Measurements from ENCODE around the gene IER5L.

DNA sequence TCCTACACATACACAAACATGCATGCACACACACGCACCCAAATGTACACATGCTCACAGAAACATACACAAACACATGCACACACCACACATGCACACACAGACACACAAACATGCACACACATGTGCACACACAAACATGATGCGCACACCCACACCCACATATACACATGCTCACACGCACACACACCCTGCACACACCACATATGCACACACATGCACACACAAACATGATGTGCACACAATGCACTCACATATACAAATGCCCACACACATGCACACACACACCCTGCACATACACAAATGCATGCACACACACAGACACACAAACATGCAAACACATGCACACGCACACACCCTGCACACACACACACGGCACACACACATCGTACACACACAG lies 7.3 kb upstream of the IER5L start:
- TF ChIP-seq, protein P1, sequence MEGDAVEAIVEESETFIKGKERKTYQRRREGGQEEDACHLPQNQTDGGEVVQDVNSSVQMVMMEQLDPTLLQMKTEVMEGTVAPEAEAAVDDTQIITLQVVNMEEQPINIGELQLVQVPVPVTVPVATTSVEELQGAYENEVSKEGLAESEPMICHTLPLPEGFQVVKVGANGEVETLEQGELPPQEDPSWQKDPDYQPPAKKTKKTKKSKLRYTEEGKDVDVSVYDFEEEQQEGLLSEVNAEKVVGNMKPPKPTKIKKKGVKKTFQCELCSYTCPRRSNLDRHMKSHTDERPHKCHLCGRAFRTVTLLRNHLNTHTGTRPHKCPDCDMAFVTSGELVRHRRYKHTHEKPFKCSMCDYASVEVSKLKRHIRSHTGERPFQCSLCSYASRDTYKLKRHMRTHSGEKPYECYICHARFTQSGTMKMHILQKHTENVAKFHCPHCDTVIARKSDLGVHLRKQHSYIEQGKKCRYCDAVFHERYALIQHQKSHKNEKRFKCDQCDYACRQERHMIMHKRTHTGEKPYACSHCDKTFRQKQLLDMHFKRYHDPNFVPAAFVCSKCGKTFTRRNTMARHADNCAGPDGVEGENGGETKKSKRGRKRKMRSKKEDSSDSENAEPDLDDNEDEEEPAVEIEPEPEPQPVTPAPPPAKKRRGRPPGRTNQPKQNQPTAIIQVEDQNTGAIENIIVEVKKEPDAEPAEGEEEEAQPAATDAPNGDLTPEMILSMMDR (IDR thresholded peaks at IDR 0.05; ENCODE audit: extremely low read depth in 1 of 2, insufficient read depth in 1 of 2, low read depth in 1 of 2, low read length in 2 of 2), result no peak
- no peak for TF ChIP-seq POLR2A (IDR thresholded peaks at IDR 0.05; ENCODE audit: low read depth, low read length)
- TF ChIP-seq GATA2 (IDR thresholded peaks at IDR 0.05; ENCODE audit: insufficient read depth, insufficient read length, low read depth, low read length), result no peak
- TF ChIP-seq FOS (IDR thresholded peaks at IDR 0.05; ENCODE audit: borderline replicate concordance, insufficient read depth, low read length), result no peak
- no peak for TF ChIP-seq POLR2AphosphoS5 (IDR thresholded peaks at IDR 0.05; ENCODE audit: insufficient read depth, low read depth, low read length)
- TF ChIP-seq EZH2 (IDR thresholded peaks at IDR 0.05; ENCODE audit: borderline replicate concordance, low read depth, low read length, severe bottlenecking), result no peak
- TF ChIP-seq, protein P2, sequence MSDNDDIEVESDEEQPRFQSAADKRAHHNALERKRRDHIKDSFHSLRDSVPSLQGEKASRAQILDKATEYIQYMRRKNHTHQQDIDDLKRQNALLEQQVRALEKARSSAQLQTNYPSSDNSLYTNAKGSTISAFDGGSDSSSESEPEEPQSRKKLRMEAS (IDR thresholded peaks at IDR 0.05; ENCODE audit: insufficient read depth, insufficient read length), result no peak
- no peak for TF ChIP-seq JUN (IDR thresholded peaks at IDR 0.05; ENCODE audit: borderline replicate concordance, insufficient read depth, insufficient read length, low read depth)

All from endothelial cell of umbilical vein (primary cell).